Prostate gland (tissue), 2 donors: ENCODE measurements around the gene SIPA1L3.

Experiments used
- CTCF ChIP-seq, 4 experiments: fragments of 200-600 bp in 2 of 4; fragments of 450-650 bp in 2 of 4; sonication (generic) in 2 of 4; IDR thresholded peaks; 1 replicate in 3 of 4; 2 replicates in 1 of 4; pipeline ENCODE4 v1.5.1; 2016 to 2019; ENCODE audit warnings: antibody characterized with exemption in 4 of 4, mild to moderate bottlenecking in 2 of 4, moderate library complexity in 2 of 4
- POLR2A ChIP-seq: fragments of 450-650 bp; IDR thresholded peaks from one replicate; pipeline ENCODE4 v1.6.1; 2016; ENCODE audit warnings: antibody characterized with exemption, mild to moderate bottlenecking
- POLR2AphosphoS5 ChIP-seq: sonication (generic); formaldehyde crosslinking; IDR thresholded peaks from one replicate; pipeline ENCODE4 v1.6.1; 2017; ENCODE audit warnings: antibody characterized with exemption

- no peak for TF ChIP-seq CTCF (IDR thresholded peaks at IDR 0.05)
- no peak for TF ChIP-seq POLR2AphosphoS5
- TF ChIP-seq POLR2A, result no peak
These were observed 128.8 kb downstream of the SIPA1L3 start for GRCh38 chr19:38035515-38036495.
